ENCODE measurements around the gene MOV10L1. TPM values are rescaled to one million over a fixed set of nuclear protein-coding genes. Genes with fewer than 3 reads are reported as not detected.

Gene MOV10L1
- total RNA-seq, 4 donors from 2014 or later = 0.23 to 0.83 (median 0.40) TPM

- no peak for TF ChIP-seq POLR2AphosphoS5 (IDR thresholded peaks at IDR 0.05)
- no peak for TF ChIP-seq POLR2A (IDR thresholded peaks at IDR 0.05; ENCODE audit: low read depth)
- TF ChIP-seq CTCF (IDR thresholded peaks at IDR 0.05) = no peak
- TF ChIP-seq EP300 (IDR thresholded peaks at IDR 0.05) = no peak
- 88% methylated on average over 6 of the region's 9 CpGs for WGBS
- Histone ChIP-seq H3K27me3 (peaks cover 0 to 20% (median 0%) of the 10 kb centered on the region in 4 donors), H3K4me3 (no peak overlapping the region), H3K27ac (replicated peaks in 1 of 4) (no peak overlapping the region), H3K9me3 (no peaks in the 10 kb centered on the region), H3K4me1 (no peaks in the 10 kb centered on the region), H3K36me3 (no peaks in the 10 kb centered on the region)
- intact Hi-C loops (cut with DNase I) = no loop called here
- DNase-seq (ENCODE audit: extremely low spot score) = no peak
Observed at GRCh38 chr22:50107529-50107928, 17.7 kb downstream of the MOV10L1 start.

- DNase-seq (ENCODE audit: extremely low spot score) = no peak
- TF ChIP-seq POLR2AphosphoS5 (IDR thresholded peaks at IDR 0.05) (no peak), EP300 (IDR thresholded peaks at IDR 0.05) (no peak), POLR2A (IDR thresholded peaks at IDR 0.05; ENCODE audit: low read depth) (no peak), CTCF (IDR thresholded peaks at IDR 0.05) (no peak)
- no peaks in the 10 kb centered on the region for H3K9me3 ChIP-seq
- peaks cover 0 to 16% (median 9%) of the 10 kb centered on the region in 4 donors for H3K4me1 ChIP-seq
- H3K27me3 ChIP-seq = peaks cover 0 to 26% (median 0%) of the 10 kb centered on the region in 4 donors
- 91% methylated on average over 1 of the region's 1 CpG for WGBS
- intact Hi-C loops (cut with DNase I) = no loop called here
- no peaks in the 10 kb centered on the region for H3K36me3 ChIP-seq
- no peak overlapping the region for H3K4me3 ChIP-seq
- H3K27ac ChIP-seq (replicated peaks in 1 of 4) = no peak overlapping the region
Observed at GRCh38 chr22:50111056-50111455, 21.2 kb downstream of the MOV10L1 start.

GRCh38 chr22:50112151-50113118 lies 22.6 kb downstream of the MOV10L1 start:
- peaks cover 0 to 16% (median 9%) of the 10 kb centered on the region in 4 donors for H3K4me1 ChIP-seq
- WGBS = 75% methylated on average over 16 of the region's 28 CpGs
- H3K36me3 ChIP-seq = no peaks in the 10 kb centered on the region
- no peak overlapping the region for H3K4me3 ChIP-seq
- no peaks in the 10 kb centered on the region for H3K9me3 ChIP-seq
- intact Hi-C loops (cut with DNase I) = no loop called here
- H3K27me3 ChIP-seq = peaks cover 0 to 25% (median 0%) of the 10 kb centered on the region in 4 donors
- no peak overlapping the region for H3K27ac ChIP-seq (replicated peaks in 1 of 4)
- TF ChIP-seq CTCF (IDR thresholded peaks at IDR 0.05) (no peak), POLR2A (IDR thresholded peaks at IDR 0.05; ENCODE audit: low read depth) (no peak), POLR2AphosphoS5 (IDR thresholded peaks at IDR 0.05) (no peak), EP300 (IDR thresholded peaks at IDR 0.05) (no peak)
- no peak for DNase-seq (ENCODE audit: extremely low spot score)

GRCh38 chr22:50114221-50115021 lies 24.6 kb downstream of the MOV10L1 start:
- TF ChIP-seq CTCF (IDR thresholded peaks at IDR 0.05) (no peak), POLR2AphosphoS5 (IDR thresholded peaks at IDR 0.05) (no peak), EP300 (IDR thresholded peaks at IDR 0.05) (no peak), POLR2A (IDR thresholded peaks at IDR 0.05; ENCODE audit: low read depth) (no peak)
- peak overlapping the region; percentile 1 to 36 (median 24) for H3K4me3 ChIP-seq
- H3K4me1 ChIP-seq = peaks cover 0 to 16% (median 9%) of the 10 kb centered on the region in 4 donors
- intact Hi-C loops (cut with DNase I) = no loop called here
- no peaks in the 10 kb centered on the region for H3K9me3 ChIP-seq
- DNase-seq (ENCODE audit: extremely low spot score) = no peak
- H3K27ac ChIP-seq (replicated peaks in 1 of 4) = peak overlapping the region in 2 of 4 donors; percentile 44 to 60
- no peaks in the 10 kb centered on the region for H3K36me3 ChIP-seq
- H3K27me3 ChIP-seq = peaks cover 0 to 26% (median 0%) of the 10 kb centered on the region in 4 donors
- WGBS = 49% methylated on average over 18 of the region's 19 CpGs

All from esophagus muscularis mucosa (tissue), 4 donors.